Suppressor macrophage (primary cell): ENCODE data around the gene PAPSS2.
A peak's percentile ranks its signal among the peaks of the same experiment; 100 is the strongest.

Source experiments
- DNase-seq, 4 experiments: peaks; one replicate each; pipeline ENCODE4 v3.0.0-alpha.2; 2020 to 2022

Gene PAPSS2

GRCh38 chr10:87671139-87671815 lies 11.6 kb downstream of the PAPSS2 start:
- DNase-seq = no peak

DNA sequence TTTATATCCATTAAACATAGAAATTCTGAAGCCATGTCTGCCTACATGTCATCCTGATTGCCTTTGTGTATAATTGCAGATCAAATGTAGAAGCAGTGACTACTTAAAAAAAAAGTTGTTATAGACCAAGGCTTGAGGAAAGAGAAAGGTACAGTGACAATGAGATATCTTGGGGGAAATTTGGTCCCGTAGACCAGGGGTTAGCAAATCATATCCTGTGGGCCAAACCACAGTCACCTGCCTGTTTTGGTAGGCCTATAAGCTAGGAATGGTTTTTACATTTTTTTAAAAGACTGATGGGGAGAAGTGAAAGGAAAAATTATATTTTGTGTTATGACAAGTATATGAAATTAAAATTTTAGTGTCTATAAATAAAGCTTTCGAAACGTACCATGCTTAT lies 12.9 kb downstream of the PAPSS2 start:
- no peak for DNase-seq

- DNase-seq = no peak
Measured at GRCh38 chr10:87674943-87675342, 15.3 kb downstream of the PAPSS2 start.

DNA sequence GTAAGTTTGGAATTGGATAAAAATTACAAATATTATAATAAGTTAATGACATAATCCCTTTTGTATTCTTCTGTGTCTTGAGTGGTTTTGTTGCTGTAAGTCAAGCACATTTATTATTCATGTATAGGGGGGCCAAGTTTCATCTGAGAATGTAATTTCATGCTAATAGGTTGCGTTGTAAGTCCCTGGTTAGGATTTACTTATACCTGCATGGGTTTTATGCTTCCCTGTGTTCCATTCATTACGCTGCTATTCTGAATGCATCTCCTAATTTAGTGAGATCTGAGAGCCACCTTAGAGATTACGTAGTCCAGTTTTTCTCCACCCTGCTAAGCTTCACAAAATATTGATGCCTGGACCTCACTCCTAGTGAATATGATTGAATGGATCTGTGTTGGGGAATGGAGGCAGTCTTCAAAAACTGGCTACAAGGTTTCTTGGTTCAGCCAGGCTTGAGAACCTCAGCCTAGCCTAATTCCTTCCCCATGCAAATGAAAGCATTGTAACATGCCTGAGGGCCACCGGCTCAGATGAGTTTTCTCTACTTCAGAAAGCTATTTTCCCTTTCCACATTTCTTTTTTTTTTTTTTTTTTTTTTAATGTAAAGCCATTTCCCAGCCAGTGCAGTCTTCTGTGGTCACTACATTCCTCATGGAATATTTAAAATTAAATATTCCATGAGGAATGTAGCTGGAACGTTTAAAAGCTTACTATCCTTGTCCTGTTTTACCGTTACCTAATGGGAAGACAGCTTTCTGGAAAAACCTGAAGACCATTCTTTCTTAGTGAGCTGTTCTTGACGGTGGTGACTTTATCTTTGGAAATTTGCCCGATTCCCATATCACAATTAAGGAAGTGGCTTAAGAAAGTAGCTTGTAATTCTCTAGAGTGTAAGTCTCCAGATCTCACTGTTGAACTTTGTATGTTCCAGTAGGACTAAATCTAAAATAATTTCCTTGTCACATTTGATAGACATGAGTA lies 16.0 kb downstream of the PAPSS2 start:
- DNase-seq = peak in 2 of 4 experiments; percentile 46 to 52

GRCh38 chr10:87677595-87677994 lies 17.9 kb downstream of the PAPSS2 start:
- DNase-seq = no peak

GRCh38 chr10:87678302-87678701 lies 18.6 kb downstream of the PAPSS2 start:
- no peak for DNase-seq

GRCh38 chr10:87683356-87683755 lies 23.7 kb downstream of the PAPSS2 start:
- DNase-seq = no peak

- no peak for DNase-seq
Measured at GRCh38 chr10:87684001-87684638, 24.4 kb downstream of the PAPSS2 start.

GRCh38 chr10:87685832-87686574 lies 26.3 kb downstream of the PAPSS2 start:
- DNase-seq = no peak

GRCh38 chr10:87691506-87692070 lies 31.9 kb downstream of the PAPSS2 start:
- DNase-seq = peak in 3 of 4 experiments; percentile 37 to 52 (median 46)

DNA sequence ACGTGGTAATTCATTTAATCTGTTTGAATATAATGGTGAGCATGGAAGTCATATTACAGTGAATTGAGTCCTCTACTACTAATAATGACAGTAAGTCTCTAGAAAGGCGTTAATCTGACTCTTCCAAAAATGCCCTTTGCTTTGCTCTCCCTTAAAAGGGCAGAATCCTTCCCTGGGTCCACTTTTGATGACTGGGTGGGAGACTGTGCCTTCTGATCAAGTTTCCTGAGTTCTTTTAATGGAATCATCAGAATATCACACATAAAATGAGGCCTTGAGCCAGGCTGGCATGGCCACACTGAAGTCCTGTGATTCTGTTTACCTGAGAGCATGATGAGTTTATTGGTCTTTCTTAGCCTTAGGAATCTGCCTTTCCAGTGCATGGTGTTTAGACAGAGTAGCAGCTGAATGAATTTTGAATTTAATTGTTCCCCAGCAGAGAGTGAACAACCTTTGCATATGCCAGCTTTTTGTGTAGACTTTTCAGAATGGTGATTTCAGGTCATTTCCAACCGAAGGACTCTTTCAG lies 33.3 kb downstream of the PAPSS2 start:
- no peak for DNase-seq

- no peak for DNase-seq
Measured at GRCh38 chr10:87694011-87694794, 34.5 kb downstream of the PAPSS2 start.

GRCh38 chr10:87695074-87695473 lies 35.4 kb downstream of the PAPSS2 start:
- no peak for DNase-seq

DNA sequence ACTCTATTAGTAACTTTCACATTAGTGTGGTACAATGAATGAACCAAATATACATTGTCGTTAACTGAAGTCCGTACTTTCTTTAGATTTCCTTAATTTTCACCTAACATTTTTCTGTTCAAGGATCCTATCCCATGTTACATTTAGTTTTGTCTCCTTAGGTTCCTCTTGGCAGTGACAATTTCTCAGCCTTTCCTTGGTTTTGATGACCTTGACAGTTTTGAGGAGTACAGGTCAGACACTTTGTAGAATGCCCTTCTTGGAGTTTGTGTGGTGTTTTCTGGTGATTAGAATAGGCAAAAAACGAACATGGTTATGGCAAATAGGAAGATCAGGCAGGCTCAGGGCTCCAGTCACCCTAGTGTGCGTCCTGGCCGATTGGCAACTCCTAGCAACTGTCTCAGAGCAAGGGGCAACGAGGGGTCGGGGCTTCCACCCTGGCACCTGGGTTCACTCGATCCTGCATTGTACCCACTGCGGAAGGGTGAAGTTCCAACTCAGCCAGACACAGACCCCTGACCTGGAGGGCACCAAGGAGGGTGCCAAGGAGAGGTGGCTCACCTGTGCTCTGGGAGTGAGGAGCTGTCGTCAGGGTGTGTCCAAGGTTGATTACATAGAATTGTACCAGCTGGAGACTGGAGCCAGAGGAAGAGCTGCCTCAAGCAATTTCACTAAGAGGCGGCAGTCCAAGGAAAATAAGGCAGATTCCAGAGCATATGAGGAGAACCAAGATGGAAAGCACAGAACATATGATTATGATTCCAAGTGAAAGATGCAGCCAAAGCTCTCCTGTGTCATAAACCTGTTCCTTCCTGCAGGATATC lies 37.5 kb downstream of the PAPSS2 start:
- DNase-seq = no peak

DNA sequence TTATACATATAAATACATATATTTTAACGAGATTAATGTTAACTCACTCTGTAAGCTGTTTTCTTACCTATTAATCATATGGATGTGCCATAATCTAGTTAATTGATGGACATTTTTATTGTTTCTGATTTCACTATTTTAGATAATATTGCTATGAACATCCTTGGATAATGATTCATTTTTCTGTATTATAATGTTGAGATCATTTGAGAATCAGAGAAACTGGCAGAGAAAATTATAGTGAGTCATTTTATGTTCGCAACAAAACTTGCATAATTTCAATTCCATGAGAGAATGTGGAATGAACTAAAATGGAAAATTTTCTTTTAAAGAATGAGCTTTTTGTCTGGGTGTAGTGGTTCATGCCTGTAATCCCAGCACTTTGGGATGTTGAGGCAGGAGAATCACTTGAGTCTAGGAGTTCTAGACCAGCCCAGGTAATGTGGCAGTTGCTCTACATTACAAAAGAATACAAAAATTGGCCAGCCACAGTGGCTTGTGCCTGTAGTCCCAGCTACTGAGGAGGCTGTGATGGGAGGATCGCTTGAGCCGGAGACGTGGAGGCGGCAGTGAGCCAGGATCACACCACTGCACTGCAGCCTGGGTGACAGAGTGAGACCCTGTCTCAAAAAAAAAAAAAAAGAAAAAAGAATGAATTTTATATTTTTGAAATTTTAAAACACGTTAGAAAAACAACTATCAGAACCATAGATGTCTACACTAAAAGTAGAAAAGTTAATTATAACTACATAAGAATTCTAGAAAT lies 40.5 kb downstream of the PAPSS2 start:
- no peak for DNase-seq

DNA sequence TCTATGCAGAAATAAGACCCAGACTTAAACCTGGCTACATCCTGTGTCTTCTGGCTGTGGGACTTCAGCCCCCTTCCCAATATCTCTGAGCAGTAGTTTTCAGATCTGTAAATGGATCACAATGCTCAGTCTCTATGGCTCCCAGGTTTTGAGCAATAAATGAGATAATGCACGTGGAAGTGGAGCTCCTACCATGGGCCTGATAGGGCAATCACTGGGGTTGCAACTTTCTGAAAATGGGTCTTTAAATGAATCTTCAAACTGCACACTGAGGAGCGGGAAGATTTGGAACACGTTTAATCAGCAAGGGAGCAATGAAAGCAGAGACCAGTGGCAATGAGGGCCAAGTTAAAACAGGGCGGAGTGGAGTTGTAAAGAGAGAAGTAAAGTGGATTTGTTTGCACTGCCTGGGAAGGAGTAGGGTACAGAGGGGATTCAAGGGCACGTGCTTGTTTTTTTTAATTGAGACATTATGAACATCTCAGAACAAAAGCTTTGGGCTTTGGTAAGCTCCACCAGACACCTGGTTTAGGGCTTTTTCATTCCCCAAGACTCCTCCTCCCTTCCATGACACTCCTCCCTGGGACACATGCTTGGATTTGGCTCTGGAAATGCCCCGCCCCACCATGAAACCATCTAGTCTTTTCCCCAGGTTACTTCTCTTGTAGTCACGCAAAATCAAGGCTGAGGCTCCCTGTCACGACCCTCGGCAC lies 42.7 kb downstream of the PAPSS2 start:
- no peak for DNase-seq

- DNase-seq = no peak
Measured at GRCh38 chr10:87702973-87703294, 43.3 kb downstream of the PAPSS2 start.

- no peak for DNase-seq
Measured at GRCh38 chr10:87703771-87704170, 44.1 kb downstream of the PAPSS2 start.

GRCh38 chr10:87705339-87705738 lies 45.7 kb downstream of the PAPSS2 start:
- no peak for DNase-seq
